HG03045 (cell line): ENCODE measurements around the gene MRPL53.
"Not testable (repeated sequence)": the region's sequence is repeated elsewhere in the genome, so short reads cannot be mapped to it uniquely, and the experiment has no call there.

Experiments
- ATAC-seq: cut with Tn5 transposase; IDR thresholded peaks from one replicate; pipeline ENCODE4 v1.9.1; 2021; ENCODE audit warnings: mild to moderate bottlenecking, moderate library complexity; ENCODE audit not compliant: unreplicated experiment

MRPL53 gene

GRCh38 chr2:74454654-74455511 is 17.6 kb downstream of the MRPL53 start, which contains the start of gene INO80B:
Gene INO80B (plus strand): TSS chr2:74455087. CDS start chr2:74455117, 30 bp downstream.
- peak; percentile 36 for ATAC-seq

GRCh38 chr2:74450570-74451190 is 21.8 kb downstream of the MRPL53 start:
- ATAC-seq: no peak

- ATAC-seq: no peak
Measured at GRCh38 chr2:74448771-74449170, 23.7 kb downstream of the MRPL53 start.

- ATAC-seq: no peak
Measured at GRCh38 chr2:74447230-74447999, 25.1 kb downstream of the MRPL53 start.

GRCh38 chr2:74444498-74445318 is 27.8 kb downstream of the MRPL53 start:
- ATAC-seq: no peak

GRCh38 chr2:74442483-74443297 is 29.8 kb downstream of the MRPL53 start:
- ATAC-seq: not testable (repeated sequence)

- ATAC-seq: peak; percentile 35
Measured at GRCh38 chr2:74441690-74442482, 30.6 kb downstream of the MRPL53 start, which contains the start of gene RTKN. Gene RTKN (minus strand): TSS chr2:74441937. CDS start chr2:74441816, 121 bp downstream.

GRCh38 chr2:74441170-74441689 is 31.2 kb downstream of the MRPL53 start:
- ATAC-seq: no peak

- ATAC-seq: peak; percentile 88
Measured at GRCh38 chr2:74440378-74441169, 31.9 kb downstream of the MRPL53 start.

- ATAC-seq: no peak
Measured at GRCh38 chr2:74439803-74440377, 32.6 kb downstream of the MRPL53 start.

GRCh38 chr2:74439373-74439772 is 33.1 kb downstream of the MRPL53 start:
- ATAC-seq: no peak

GRCh38 chr2:74438248-74438647 is 34.2 kb downstream of the MRPL53 start:
- ATAC-seq: no peak

- no peak for ATAC-seq
Measured at GRCh38 chr2:74436848-74437695, 35.4 kb downstream of the MRPL53 start.

GRCh38 chr2:74436111-74436805 is 36.2 kb downstream of the MRPL53 start:
- ATAC-seq: no peak

- ATAC-seq: no peak
Measured at GRCh38 chr2:74430502-74430901, 42.0 kb downstream of the MRPL53 start.
